Liver (tissue), 9 donors: ENCODE data around the gene SHOC2. TPM values are rescaled to one million over a fixed set of nuclear protein-coding genes. Genes with fewer than 3 reads are reported as not detected.

Experiments
- DNase-seq: peaks from one replicate; pipeline ENCODE4 v3.0.0-alpha.2; 2017; ENCODE audit warnings: low spot score
- H3K27ac ChIP-seq, 2 donors: one replicate each; pipeline ENCODE4 v1.7.0; 2013; ENCODE audit warnings: inconsistent platforms in 2 of 2, low read length in 2 of 2, control low read depth in 1 of 2, low read depth in 1 of 2, mild to moderate bottlenecking in 1 of 2
- H3K27me3 ChIP-seq, 4 donors: one replicate each; pipeline versions ENCODE4 v1.6.1 to v1.7.0; 2013; ENCODE audit warnings: low read length in 3 of 4, inconsistent platforms in 1 of 4, mild to moderate bottlenecking in 1 of 4, moderate library complexity in 1 of 4; ENCODE audit not compliant: control insufficient read depth in 4 of 4, insufficient read depth in 4 of 4
- H3K36me3 ChIP-seq, 4 donors: one replicate each; pipeline versions ENCODE4 v1.6.1 to v1.7.0; 2013; ENCODE audit warnings: low read length in 3 of 4, mild to moderate bottlenecking in 3 of 4, low read depth in 1 of 4, moderate library complexity in 1 of 4; ENCODE audit not compliant: control insufficient read depth in 4 of 4, insufficient read depth in 3 of 4
- H3K4me1 ChIP-seq, 4 donors: one replicate each; pipeline versions ENCODE4 v1.6.1 to v1.7.0; 2013; ENCODE audit warnings: low read length in 3 of 4, mild to moderate bottlenecking in 3 of 4, moderate library complexity in 1 of 4; ENCODE audit not compliant: control insufficient read depth in 4 of 4, insufficient read depth in 4 of 4
- H3K4me3 ChIP-seq, 3 donors: one replicate each; pipeline versions ENCODE4 v1.6.1 to v1.7.0; 2013; ENCODE audit warnings: low read length in 3 of 3, control low read depth in 1 of 3, low read depth in 1 of 3, mild to moderate bottlenecking in 1 of 3
- H3K9ac ChIP-seq, 2 donors: one replicate each; pipeline ENCODE4 v1.7.0; 2013; ENCODE audit warnings: low read length in 2 of 2, mild to moderate bottlenecking in 2 of 2, moderate library complexity in 2 of 2, control low read depth in 1 of 2, low read depth in 1 of 2
- H3K9me3 ChIP-seq, 4 donors: one replicate each; pipeline versions ENCODE4 v1.6.1 to v1.7.0; 2013; ENCODE audit warnings: low read length in 3 of 4; ENCODE audit not compliant: control insufficient read depth in 4 of 4
- ATF3 ChIP-seq: IDR thresholded peaks from 2 replicates; pipeline ENCODE4 v1.6.1; 2016; ENCODE audit warnings: antibody characterized with exemption
- CTCF ChIP-seq: fragments of 150-350 bp; IDR thresholded peaks from 2 replicates; pipeline ENCODE4 v1.5.1; 2017; ENCODE audit warnings: improper control_type of control experiment, low read depth, low read length; ENCODE audit not compliant: missing input control
- EGR1 ChIP-seq, 2 donors: IDR thresholded peaks; 2 replicates each; pipeline ENCODE4 v1.6.1; 2016 to 2018; ENCODE audit warnings: antibody characterized with exemption in 2 of 2, low read depth in 2 of 2
- FOXA1 ChIP-seq: IDR thresholded peaks from 2 replicates; pipeline ENCODE4 v1.6.1; 2016; ENCODE audit warnings: antibody characterized with exemption
- FOXA2 ChIP-seq: IDR thresholded peaks from 2 replicates; pipeline ENCODE4 v1.6.1; 2016; ENCODE audit warnings: antibody characterized with exemption
- GABPA ChIP-seq, 2 donors: IDR thresholded peaks in 1 of 2; conservative IDR thresholded peaks in 1 of 2; 2 replicates each; pipeline ENCODE4 v1.6.1; 2016; ENCODE audit warnings: antibody characterized with exemption in 2 of 2, mild to moderate bottlenecking in 1 of 2, moderate library complexity in 1 of 2
- JUND ChIP-seq, 2 donors: IDR thresholded peaks; 2 replicates each; pipeline ENCODE4 v1.6.1; 2016; ENCODE audit warnings: antibody characterized with exemption in 2 of 2
- NR2F2 ChIP-seq: IDR thresholded peaks from 2 replicates; pipeline ENCODE4 v1.6.1; 2016; ENCODE audit warnings: antibody characterized with exemption
- RAD21 ChIP-seq, 2 donors: IDR thresholded peaks; 2 replicates each; pipeline ENCODE4 v1.6.1; 2016; ENCODE audit warnings: antibody characterized with exemption in 2 of 2, mild to moderate bottlenecking in 2 of 2
- REST ChIP-seq: IDR thresholded peaks from 2 replicates; pipeline ENCODE4 v1.6.1; 2016; ENCODE audit warnings: antibody characterized with exemption, mild to moderate bottlenecking
- RXRA ChIP-seq, 2 donors: IDR thresholded peaks; 2 replicates each; pipeline ENCODE4 v1.6.1; 2017 to 2018; ENCODE audit warnings: antibody characterized with exemption in 2 of 2, mild to moderate bottlenecking in 1 of 2
- SP1 ChIP-seq: IDR thresholded peaks from 2 replicates; pipeline ENCODE4 v1.6.1; 2018; ENCODE audit warnings: antibody characterized with exemption, mild to moderate bottlenecking
- TAF1 ChIP-seq: conservative IDR thresholded peaks from 2 replicates; pipeline ENCODE4 v1.6.1; 2016; ENCODE audit warnings: antibody characterized with exemption, mild to moderate bottlenecking
- YY1 ChIP-seq: IDR thresholded peaks from 2 replicates; pipeline ENCODE4 v1.6.1; 2016; ENCODE audit warnings: antibody characterized with exemption, mild to moderate bottlenecking
- ZBTB33 ChIP-seq: IDR thresholded peaks from 2 replicates; pipeline ENCODE4 v1.6.1; 2016; ENCODE audit warnings: antibody characterized with exemption
- WGBS: extraction: QIAGEN DNeasy Blood & Tissue Kit; methylation state at CpG from one replicate; pipeline ENCODE4 v1.1.7; 2013; 5-methylcytosine and 5-hydroxymethylcytosine counted together
- polyA plus RNA-seq, 2 donors: library from polyadenylated mRNA; stranded (reverse) in 1 of 2; unstranded in 1 of 2; fragments of 200-250 nt in 1 of 2; fragments of >200 nt in 1 of 2; fragmentation: Nextera tagmentation in 1 of 2; extraction: Ambion mirVana in 1 of 2; gene quantifications; one replicate each; pipeline versions ENCODE4 v1.2.1 to v1.2.3, GENCODE V29; 2013 to 2015
- total RNA-seq, 2 donors: library from RNA; depleted of rRNA; stranded (reverse); fragments of >200 nt; gene quantifications; one replicate each; pipeline ENCODE4 v1.2.3, GENCODE V29; 2014
- donor health status: healthy.
- donor health status: healthy.
- donor health status: healthy.
- donor health status: healthy.
- donor health status: healthy.

SHOC2 gene
- total and polyA plus RNA-seq, 4 donors: 7.8 to 33.7 (median 17.9) TPM

GRCh38 chr10:110951381-110951780 lies 32.0 kb downstream of the SHOC2 start (continued):
- TF ChIP-seq REST: no peak

- TF ChIP-seq NR2F2: no peak
- TF ChIP-seq EGR1 (IDR thresholded peaks at IDR 0.05; ENCODE audit: low read depth in 2 of 2): no peak
- TF ChIP-seq YY1: no peak
- no peak for TF ChIP-seq TAF1
- TF ChIP-seq FOXA2: no peak
- no peak for TF ChIP-seq ZBTB33
- TF ChIP-seq ATF3: no peak
- TF ChIP-seq JUND (IDR thresholded peaks at IDR 0.05): no peak
- no peak for TF ChIP-seq REST
- TF ChIP-seq SP1: no peak
- no peak for TF ChIP-seq RAD21 (IDR thresholded peaks at IDR 0.05)
- TF ChIP-seq GABPA (IDR thresholded peaks at IDR 0.05 in 1 of 2, conservative IDR thresholded peaks at IDR 0.05 in 1 of 2): no peak
- no peak for TF ChIP-seq FOXA1
- TF ChIP-seq CTCF: no peak
- no peak for TF ChIP-seq RXRA (IDR thresholded peaks at IDR 0.05)
- Histone ChIP-seq H3K27ac (no peak overlapping the region), H3K4me1 (peaks cover 0 to 34% (median 22%) of the 10 kb centered on the region in 4 donors), H3K9ac (no peak overlapping the region), H3K27me3 (no peaks in the 10 kb centered on the region), H3K36me3 (no peaks in the 10 kb centered on the region), H3K4me3 (no peak overlapping the region), H3K9me3 (no peaks in the 10 kb centered on the region)
- DNase-seq: no peak
- WGBS: 63% methylated on average over 1 of the region's 1 CpG
These were observed 38.2 kb downstream of the SHOC2 start for GRCh38 chr10:110957606-110958005.
